ENCODE results near the gene AHR. TPM values are rescaled to one million over a fixed set of nuclear protein-coding genes. Genes with fewer than 3 reads are reported as not detected.

The AHR gene
- 354 and 601 TPM in 2 replicates for total RNA-seq

DNA sequence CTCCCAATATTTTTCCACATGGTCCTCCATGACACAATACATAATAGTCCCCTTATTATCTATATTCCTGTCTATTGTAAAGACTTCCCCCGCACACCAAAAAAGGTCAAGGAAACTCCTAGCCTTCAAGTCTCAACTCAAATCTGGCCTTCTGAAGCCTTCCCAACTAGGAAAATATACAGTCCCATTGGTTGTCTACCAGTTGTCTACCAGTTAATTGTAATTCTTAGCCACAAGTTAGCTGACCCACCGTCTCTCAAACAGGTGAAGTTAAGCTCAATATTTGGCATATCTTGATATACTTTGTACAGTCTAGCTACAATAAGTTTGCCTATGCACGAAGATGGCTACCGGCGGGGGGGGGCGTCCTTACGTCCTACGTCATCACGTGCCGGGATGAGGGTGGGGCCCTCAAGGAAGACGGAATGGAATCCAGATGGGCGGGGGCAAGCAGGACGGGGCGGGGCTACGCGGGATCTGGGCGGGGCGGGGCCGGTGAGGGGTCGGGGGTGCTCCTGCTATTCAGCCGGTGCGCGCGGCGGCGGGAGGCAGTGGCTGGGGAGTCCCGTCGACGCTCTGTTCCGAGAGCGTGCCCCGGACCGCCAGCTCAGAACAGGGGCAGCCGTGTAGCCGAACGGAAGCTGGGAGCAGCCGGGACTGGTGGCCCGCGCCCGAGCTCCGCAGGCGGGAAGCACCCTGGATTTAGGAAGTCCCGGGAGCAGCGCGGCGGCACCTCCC, at the start of gene AHR:
AHR (plus strand) TSS at position 551 of the 738 bp plus-strand sequence. CDS start 613 bp downstream, outside the sequence.

Small RNAs within 50 kb of the gene (small RNA-seq; reads per million reads assigned to genes)
- gene RF00092, result not detected
